Gastroesophageal sphincter (tissue), 4 donors: ENCODE results near the gene PDE8B. TPM values are rescaled to one million over a fixed set of nuclear protein-coding genes. Genes with fewer than 3 reads are reported as not detected.

Experiments used
- ATAC-seq: fragments of 150-250 bp; one replicate; pipeline ENCODE4 v1.9.1; 2016; ENCODE audit warnings: mild to moderate bottlenecking, moderate library complexity
- H3K27ac ChIP-seq, 4 donors: fragments of 200-600 bp; sonication (generic) in 3 of 4; 1 replicate in 3 of 4; 2 replicates in 1 of 4; pipeline ENCODE4 v1.5.1; 2016 to 2019
- H3K27me3 ChIP-seq: fragments of 200-600 bp; sonication (generic); one replicate; pipeline ENCODE4 v1.5.1; 2019
- H3K36me3 ChIP-seq, 2 donors: fragments of 200-600 bp; sonication (generic); one replicate each; pipeline ENCODE4 v1.5.1; 2019; ENCODE audit warnings: control low read depth in 1 of 2
- H3K4me1 ChIP-seq, 3 donors: fragments of 200-600 bp; sonication (generic); 1 replicate in 2 of 3; 2 replicates in 1 of 3; pipeline ENCODE4 v1.5.1; 2016 to 2019; ENCODE audit warnings: control low read depth in 2 of 3
- H3K4me3 ChIP-seq, 2 donors: fragments of 200-600 bp; sonication (generic); one replicate each; pipeline ENCODE4 v1.5.1; 2019; ENCODE audit warnings: mild to moderate bottlenecking in 1 of 2, moderate library complexity in 1 of 2
- H3K9me3 ChIP-seq, 3 donors: fragments of 200-600 bp; sonication (generic); one replicate each; pipeline ENCODE4 v1.5.1; 2017 to 2019; ENCODE audit warnings: control low read depth in 2 of 3
- CTCF ChIP-seq, 4 experiments: fragments of 200-600 bp in 2 of 4; fragments of 450-650 bp in 2 of 4; sonication (generic) in 1 of 4; IDR thresholded peaks; one replicate each; pipeline ENCODE4 v1.5.1; 2017 to 2019; ENCODE audit warnings: antibody characterized with exemption in 4 of 4, mild to moderate bottlenecking in 2 of 4, moderate library complexity in 2 of 4
- EP300 ChIP-seq: sonication (generic); formaldehyde crosslinking; IDR thresholded peaks from one replicate; pipeline ENCODE4 v1.6.1; 2017; ENCODE audit warnings: antibody characterized with exemption, mild to moderate bottlenecking
- POLR2A ChIP-seq, 2 donors: fragments of 450-650 bp; IDR thresholded peaks; one replicate each; pipeline ENCODE4 v1.6.1; 2017; ENCODE audit warnings: antibody characterized with exemption in 2 of 2, mild to moderate bottlenecking in 2 of 2, moderate library complexity in 1 of 2
- POLR2AphosphoS5 ChIP-seq: sonication (generic); formaldehyde crosslinking; IDR thresholded peaks from one replicate; pipeline ENCODE4 v1.6.1; 2017; ENCODE audit warnings: antibody characterized with exemption
- WGBS, 2 donors: methylation state at CpG; one replicate each; pipeline ENCODE4 v1.1.5; 2018; ENCODE audit warnings: low coverage in 1 of 2; 5-methylcytosine and 5-hydroxymethylcytosine counted together
- total RNA-seq, 4 donors: library from RNA; depleted of rRNA; stranded (reverse); fragments of >200 nt; gene quantifications; one replicate each; pipeline ENCODE4 v1.1.0, GENCODE V29; 2016

Gene PDE8B
- total RNA-seq, 4 donors from 2014 or later = 0.96 to 11.0 (median 2.3) TPM

GRCh38 chr5:77356740-77357139 is 146.3 kb downstream of the PDE8B start:
- no peaks in the 10 kb centered on the region for H3K36me3 ChIP-seq
- no peak overlapping the region for H3K4me3 ChIP-seq
- whole genome bisulfite sequencing, 2 donors = 70% methylated on average over 2 of the region's 3 CpGs; no CpG with 5 or more reads in 1 of the 2 donors
- H3K9me3 ChIP-seq = no peaks in the 10 kb centered on the region
- H3K4me1 ChIP-seq = no peaks in the 10 kb centered on the region
- no peaks in the 10 kb centered on the region for H3K27me3 ChIP-seq
- no peak for ATAC-seq
- no peak overlapping the region for H3K27ac ChIP-seq
- TF ChIP-seq CTCF (IDR thresholded peaks at IDR 0.05) (no peak), POLR2A (IDR thresholded peaks at IDR 0.05) (no peak), EP300 (no peak), POLR2AphosphoS5 (no peak)

- Histone ChIP-seq H3K27me3 (no peaks in the 10 kb centered on the region), H3K4me1 (no peaks in the 10 kb centered on the region), H3K9me3 (no peaks in the 10 kb centered on the region), H3K4me3 (no peak overlapping the region), H3K27ac (no peak overlapping the region), H3K36me3 (no peaks in the 10 kb centered on the region)
- no peak for TF ChIP-seq EP300
- peak; percentile 11 for TF ChIP-seq POLR2AphosphoS5
- no peak for TF ChIP-seq POLR2A (IDR thresholded peaks at IDR 0.05)
- TF ChIP-seq CTCF (IDR thresholded peaks at IDR 0.05) = no peak
- WGBS, 2 donors = 62 to 65% methylated on average over 9 to 10 of the region's 10 CpGs
- no peak for ATAC-seq
Measured at GRCh38 chr5:77358255-77359205, 148.1 kb downstream of the PDE8B start.

GRCh38 chr5:77359231-77359630 is 148.8 kb downstream of the PDE8B start:
- Histone ChIP-seq H3K4me1 (no peaks in the 10 kb centered on the region), H3K27ac (no peak overlapping the region), H3K36me3 (no peaks in the 10 kb centered on the region), H3K27me3 (no peaks in the 10 kb centered on the region), H3K4me3 (no peak overlapping the region), H3K9me3 (no peaks in the 10 kb centered on the region)
- 66 to 69% methylated on average over 4 of the region's 6 CpGs for WGBS, 2 donors
- no peak for TF ChIP-seq CTCF (IDR thresholded peaks at IDR 0.05)
- TF ChIP-seq EP300 = no peak
- no peak for TF ChIP-seq POLR2A (IDR thresholded peaks at IDR 0.05)
- no peak for TF ChIP-seq POLR2AphosphoS5
- no peak for ATAC-seq

GRCh38 chr5:77360381-77360780 is 149.9 kb downstream of the PDE8B start:
- no peaks in the 10 kb centered on the region for H3K4me1 ChIP-seq
- ATAC-seq = no peak

More at GRCh38 chr5:77360381-77360780, 149.9 kb downstream of the PDE8B start:
- H3K36me3 ChIP-seq = no peaks in the 10 kb centered on the region
- no peak overlapping the region for H3K4me3 ChIP-seq
- TF ChIP-seq EP300 = no peak
- no peak for TF ChIP-seq CTCF (IDR thresholded peaks at IDR 0.05)
- TF ChIP-seq POLR2AphosphoS5 = no peak
- TF ChIP-seq POLR2A (IDR thresholded peaks at IDR 0.05) = no peak
- H3K27ac ChIP-seq = no peak overlapping the region
- H3K27me3 ChIP-seq = no peaks in the 10 kb centered on the region
- no peaks in the 10 kb centered on the region for H3K9me3 ChIP-seq
